Breast epithelium (tissue), 3 donors: ENCODE results near the gene HDAC7.

Experiments
- POLR2A ChIP-seq: fragments of 450-650 bp; IDR thresholded peaks from one replicate; pipeline ENCODE4 v1.6.1; 2016; ENCODE audit warnings: antibody characterized with exemption, mild to moderate bottlenecking, moderate library complexity
- TF ChIP-seq, protein P1 (sequence below), 3 donors: fragments of 450-650 bp; IDR thresholded peaks; one replicate each; pipeline ENCODE4 v1.5.1; 2016 to 2017; ENCODE audit warnings: antibody characterized with exemption in 3 of 3, mild to moderate bottlenecking in 3 of 3, moderate library complexity in 3 of 3

DNA sequence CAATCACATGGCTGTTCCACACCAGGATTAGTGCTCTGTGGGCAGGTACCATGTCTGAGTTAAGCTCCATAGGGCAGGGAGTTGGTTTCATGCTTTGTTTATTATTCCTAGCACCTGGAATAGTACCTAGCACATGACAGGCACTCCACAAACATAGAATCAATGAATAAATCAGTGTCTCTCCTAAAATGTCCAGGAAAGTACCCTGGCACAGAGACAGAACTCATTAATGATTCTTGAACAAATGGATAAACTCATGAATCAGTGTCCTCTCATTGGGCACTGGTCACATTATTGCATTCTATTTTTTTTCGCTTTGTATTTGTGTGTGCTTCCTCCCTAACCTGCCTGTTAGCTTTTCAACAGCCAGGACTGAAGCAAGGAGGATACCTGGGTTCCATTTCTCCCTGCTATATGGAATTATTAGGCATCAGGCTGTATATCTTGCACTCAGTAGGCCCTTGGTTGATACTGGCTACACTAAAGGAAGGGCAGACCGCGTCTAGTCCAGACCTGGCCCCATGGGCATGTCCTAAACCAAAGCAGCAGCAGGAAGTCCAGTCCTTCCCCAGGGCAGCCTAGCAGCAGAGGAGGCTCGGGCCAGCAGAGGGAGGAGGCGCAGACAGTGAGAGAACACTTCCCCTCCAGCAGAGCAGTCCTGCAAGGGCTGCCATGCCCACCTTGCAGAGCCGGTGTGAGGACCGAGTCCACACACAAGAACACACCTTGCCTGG is 18.4 kb downstream of the HDAC7 start:
- TF ChIP-seq POLR2A: no peak
- TF ChIP-seq, protein P1, sequence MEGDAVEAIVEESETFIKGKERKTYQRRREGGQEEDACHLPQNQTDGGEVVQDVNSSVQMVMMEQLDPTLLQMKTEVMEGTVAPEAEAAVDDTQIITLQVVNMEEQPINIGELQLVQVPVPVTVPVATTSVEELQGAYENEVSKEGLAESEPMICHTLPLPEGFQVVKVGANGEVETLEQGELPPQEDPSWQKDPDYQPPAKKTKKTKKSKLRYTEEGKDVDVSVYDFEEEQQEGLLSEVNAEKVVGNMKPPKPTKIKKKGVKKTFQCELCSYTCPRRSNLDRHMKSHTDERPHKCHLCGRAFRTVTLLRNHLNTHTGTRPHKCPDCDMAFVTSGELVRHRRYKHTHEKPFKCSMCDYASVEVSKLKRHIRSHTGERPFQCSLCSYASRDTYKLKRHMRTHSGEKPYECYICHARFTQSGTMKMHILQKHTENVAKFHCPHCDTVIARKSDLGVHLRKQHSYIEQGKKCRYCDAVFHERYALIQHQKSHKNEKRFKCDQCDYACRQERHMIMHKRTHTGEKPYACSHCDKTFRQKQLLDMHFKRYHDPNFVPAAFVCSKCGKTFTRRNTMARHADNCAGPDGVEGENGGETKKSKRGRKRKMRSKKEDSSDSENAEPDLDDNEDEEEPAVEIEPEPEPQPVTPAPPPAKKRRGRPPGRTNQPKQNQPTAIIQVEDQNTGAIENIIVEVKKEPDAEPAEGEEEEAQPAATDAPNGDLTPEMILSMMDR (IDR thresholded peaks at IDR 0.05): no peak
